ENCODE measurements around the gene S100PBP.
A peak's percentile ranks its signal among the peaks of the same experiment; 100 is the strongest.

S100PBP gene

DNA sequence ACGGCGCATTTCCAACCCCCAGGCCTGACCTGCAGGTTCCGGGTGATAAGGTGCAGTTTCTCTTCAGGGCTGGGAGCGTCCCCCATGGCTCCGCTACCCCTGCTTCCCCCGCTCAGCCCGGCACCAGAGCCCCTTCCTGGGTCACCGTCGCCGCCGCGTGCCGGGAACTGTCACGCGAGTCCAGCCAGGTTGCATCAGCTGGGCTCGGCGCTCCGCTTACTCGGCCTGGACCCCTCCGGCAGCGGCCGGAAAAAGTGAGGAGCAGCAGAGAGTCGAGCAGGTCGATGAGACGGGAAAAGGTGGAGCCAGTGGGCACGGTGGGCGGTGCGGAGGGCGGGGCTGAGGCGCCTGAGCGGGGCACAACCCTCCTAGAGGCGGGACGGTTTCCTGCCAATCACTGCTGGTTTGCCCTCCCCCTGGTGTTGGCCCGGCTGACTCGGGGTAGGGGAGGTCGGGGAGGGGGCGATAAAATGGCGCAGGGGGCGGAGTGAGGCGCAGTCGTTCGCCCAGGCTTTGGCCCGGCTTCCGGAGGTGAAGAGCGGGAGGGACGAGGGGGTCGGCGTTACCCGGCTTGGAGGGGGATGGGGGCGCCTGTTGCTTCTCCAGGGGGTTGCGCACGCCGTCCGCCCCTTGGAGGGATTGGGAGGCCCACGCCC lies at the start of gene S100PBP, which contains the start of gene YARS1:
S100PBP (plus strand) TSS at position 495 of the 656 bp plus-strand sequence. CDS start 8,447 bp downstream, outside the sequence.
YARS1 (minus strand) TSS at position 200 of the 656 bp plus-strand sequence; CDS start at position 86, 114 bp downstream.
- Histone ChIP-seq H3K4me1 (ENCODE audit: insufficient read depth, poor library complexity, severe bottlenecking) (peaks cover 12% of the 10 kb centered on the region), H3K27me3 (ENCODE audit: insufficient read depth, poor library complexity, severe bottlenecking) (no peaks in the 10 kb centered on the region), H3K4me3 (ENCODE audit: severe bottlenecking) (peak within 1 kb of the TSS; percentile 95), H3K9me3 (ENCODE audit: severe bottlenecking) (no peaks in the 10 kb centered on the region), H3K27ac (ENCODE audit: poor library complexity, severe bottlenecking) (peak within 1 kb of the TSS; percentile 84), H3K36me3 (ENCODE audit: low read depth) (peaks cover 52% of the 10 kb centered on the region)
- ATAC-seq (ENCODE audit: low read depth) (peak; percentile 91), DNase-seq (ENCODE audit: low spot score) (peak; percentile 98)
- TF ChIP-seq, protein P1, sequence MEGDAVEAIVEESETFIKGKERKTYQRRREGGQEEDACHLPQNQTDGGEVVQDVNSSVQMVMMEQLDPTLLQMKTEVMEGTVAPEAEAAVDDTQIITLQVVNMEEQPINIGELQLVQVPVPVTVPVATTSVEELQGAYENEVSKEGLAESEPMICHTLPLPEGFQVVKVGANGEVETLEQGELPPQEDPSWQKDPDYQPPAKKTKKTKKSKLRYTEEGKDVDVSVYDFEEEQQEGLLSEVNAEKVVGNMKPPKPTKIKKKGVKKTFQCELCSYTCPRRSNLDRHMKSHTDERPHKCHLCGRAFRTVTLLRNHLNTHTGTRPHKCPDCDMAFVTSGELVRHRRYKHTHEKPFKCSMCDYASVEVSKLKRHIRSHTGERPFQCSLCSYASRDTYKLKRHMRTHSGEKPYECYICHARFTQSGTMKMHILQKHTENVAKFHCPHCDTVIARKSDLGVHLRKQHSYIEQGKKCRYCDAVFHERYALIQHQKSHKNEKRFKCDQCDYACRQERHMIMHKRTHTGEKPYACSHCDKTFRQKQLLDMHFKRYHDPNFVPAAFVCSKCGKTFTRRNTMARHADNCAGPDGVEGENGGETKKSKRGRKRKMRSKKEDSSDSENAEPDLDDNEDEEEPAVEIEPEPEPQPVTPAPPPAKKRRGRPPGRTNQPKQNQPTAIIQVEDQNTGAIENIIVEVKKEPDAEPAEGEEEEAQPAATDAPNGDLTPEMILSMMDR (IDR thresholded peaks at IDR 0.05; ENCODE audit: poor library complexity, severe bottlenecking), result no peak

DNA sequence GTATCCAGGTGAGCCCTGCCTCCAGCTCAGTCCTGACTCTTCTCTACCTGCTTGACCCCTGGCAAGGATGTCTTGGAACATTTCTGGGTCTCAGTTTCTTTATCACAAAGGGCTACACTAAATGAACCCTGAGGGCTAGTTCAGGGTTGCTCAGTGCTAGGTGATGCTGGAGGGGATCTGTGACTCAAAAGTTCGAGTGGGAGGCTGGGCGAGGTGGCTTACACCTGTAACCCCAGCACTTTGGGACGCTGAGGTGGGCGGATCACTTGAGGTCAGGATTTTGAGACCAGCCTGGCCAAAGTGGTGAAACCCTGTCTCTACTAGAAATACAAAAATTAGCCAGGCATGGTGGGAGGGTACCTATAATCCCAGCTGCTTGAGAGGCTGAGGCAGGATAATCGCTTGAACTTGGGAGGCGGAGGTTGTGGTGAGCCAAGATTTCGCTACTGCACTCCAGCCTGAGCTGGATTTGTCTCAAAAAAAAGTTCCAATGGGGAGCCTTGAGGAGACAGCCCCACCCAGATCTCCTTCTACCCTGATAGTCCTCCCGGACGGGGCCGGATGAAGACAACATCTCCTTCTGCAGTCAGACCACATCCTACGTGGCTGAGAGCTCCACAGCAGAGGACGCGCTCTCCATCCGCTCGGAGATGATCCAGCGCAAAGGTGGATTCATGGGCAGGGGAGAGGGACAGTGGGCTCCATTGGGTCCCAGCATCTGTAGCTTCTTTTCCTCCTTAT lies 49.2 kb upstream of the S100PBP start:
- H3K36me3 ChIP-seq (ENCODE audit: low read depth), result peaks cover 71% of the 10 kb centered on the region

DNA sequence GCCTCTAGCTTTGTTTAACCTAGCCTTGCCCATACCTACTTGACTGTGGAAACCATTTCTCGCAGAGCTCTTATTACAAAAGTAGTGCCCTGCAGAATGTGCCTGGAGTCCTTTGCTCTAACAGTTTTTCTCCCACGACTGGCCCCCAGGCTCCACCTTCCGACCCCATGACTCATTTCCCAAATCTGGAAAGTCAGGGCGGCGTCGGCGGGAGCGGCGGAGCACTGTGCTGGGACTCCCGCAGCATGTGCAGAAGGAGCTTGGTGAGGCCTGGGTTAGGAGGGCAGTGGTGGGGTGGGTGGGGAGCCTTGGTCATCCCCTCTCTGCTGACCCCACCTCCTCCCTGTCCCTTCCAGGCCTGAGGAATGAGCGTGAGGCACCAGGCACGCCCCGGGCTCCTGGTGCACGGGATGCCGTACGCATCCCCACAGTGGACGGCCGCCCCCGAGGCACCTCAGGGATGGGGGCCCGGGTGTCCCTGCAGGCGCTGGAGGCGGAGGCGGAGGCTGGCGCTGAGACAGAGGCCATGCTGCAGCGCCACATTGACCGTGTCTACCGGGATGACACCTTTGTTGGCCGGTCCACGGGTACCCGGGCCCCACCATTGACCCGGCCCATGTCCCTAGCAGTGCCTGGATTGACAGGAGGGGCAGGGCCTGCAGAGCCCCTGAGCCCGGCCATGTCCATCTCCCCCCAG lies 47.8 kb upstream of the S100PBP start:
- TF ChIP-seq, protein P1 (IDR thresholded peaks at IDR 0.05; ENCODE audit: poor library complexity, severe bottlenecking), result no peak
- DNase-seq (ENCODE audit: low spot score) (no peak), ATAC-seq (ENCODE audit: low read depth) (peak; percentile 47)
- H3K4me3 ChIP-seq (ENCODE audit: severe bottlenecking), result no peak overlapping the region
- H3K9me3 ChIP-seq (ENCODE audit: severe bottlenecking), result no peaks in the 10 kb centered on the region
- no peaks in the 10 kb centered on the region for H3K27me3 ChIP-seq (ENCODE audit: insufficient read depth, poor library complexity, severe bottlenecking)
- H3K36me3 ChIP-seq (ENCODE audit: low read depth), result peaks cover 69% of the 10 kb centered on the region
- peak overlapping the region; percentile 100 for H3K27ac ChIP-seq (ENCODE audit: poor library complexity, severe bottlenecking)
- peaks cover 28% of the 10 kb centered on the region for H3K4me1 ChIP-seq (ENCODE audit: insufficient read depth, poor library complexity, severe bottlenecking)

More for the DNA sequence above, 49.2 kb upstream of the S100PBP start:
- H3K27me3 ChIP-seq (ENCODE audit: insufficient read depth, poor library complexity, severe bottlenecking), result no peaks in the 10 kb centered on the region
- peaks cover 32% of the 10 kb centered on the region for H3K4me1 ChIP-seq (ENCODE audit: insufficient read depth, poor library complexity, severe bottlenecking)
- ATAC-seq (ENCODE audit: low read depth) (0 out of 3 replicates have a peak, but pooled peaks have one; percentile 1), DNase-seq (ENCODE audit: low spot score) (no peak)
- H3K9me3 ChIP-seq (ENCODE audit: severe bottlenecking), result no peaks in the 10 kb centered on the region
- peak overlapping the region; percentile 100 for H3K27ac ChIP-seq (ENCODE audit: poor library complexity, severe bottlenecking)
- TF ChIP-seq, protein P1 (IDR thresholded peaks at IDR 0.05; ENCODE audit: poor library complexity, severe bottlenecking), result no peak
- H3K4me3 ChIP-seq (ENCODE audit: severe bottlenecking), result peak overlapping the region; percentile 18

DNA sequence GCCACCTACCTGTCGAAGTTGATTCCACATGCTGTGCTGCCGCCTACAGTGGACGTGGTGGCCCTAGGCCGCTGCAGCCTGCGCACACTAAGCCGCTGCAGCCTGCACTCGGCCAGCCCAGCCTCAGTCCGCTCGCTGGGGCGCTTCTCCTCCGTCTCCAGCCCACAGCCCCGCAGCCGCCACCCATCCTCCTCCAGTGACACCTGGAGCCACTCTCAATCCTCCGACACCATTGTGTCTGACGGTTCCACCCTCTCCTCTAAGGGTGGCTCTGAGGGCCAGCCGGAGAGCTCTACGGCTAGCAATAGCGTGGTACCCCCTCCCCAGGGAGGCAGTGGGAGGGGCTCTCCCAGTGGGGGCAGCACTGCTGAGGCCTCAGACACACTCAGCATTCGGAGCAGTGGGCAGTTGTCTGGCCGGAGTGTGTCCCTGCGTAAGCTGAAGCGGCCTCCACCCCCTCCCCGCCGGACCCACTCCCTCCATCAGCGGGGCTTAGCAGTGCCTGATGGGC lies 47.2 kb upstream of the S100PBP start:
- TF ChIP-seq, protein P1 (IDR thresholded peaks at IDR 0.05; ENCODE audit: poor library complexity, severe bottlenecking), result no peak
- ATAC-seq (ENCODE audit: low read depth) (no peak), DNase-seq (ENCODE audit: low spot score) (no peak)
- Histone ChIP-seq H3K4me1 (ENCODE audit: insufficient read depth, poor library complexity, severe bottlenecking) (peaks cover 30% of the 10 kb centered on the region), H3K36me3 (ENCODE audit: low read depth) (peaks cover 71% of the 10 kb centered on the region), H3K27me3 (ENCODE audit: insufficient read depth, poor library complexity, severe bottlenecking) (no peaks in the 10 kb centered on the region), H3K27ac (ENCODE audit: poor library complexity, severe bottlenecking) (peak overlapping the region; percentile 100), H3K4me3 (ENCODE audit: severe bottlenecking) (no peak overlapping the region), H3K9me3 (ENCODE audit: severe bottlenecking) (no peaks in the 10 kb centered on the region)
